ENCODE data around the gene STK24.

DNA sequence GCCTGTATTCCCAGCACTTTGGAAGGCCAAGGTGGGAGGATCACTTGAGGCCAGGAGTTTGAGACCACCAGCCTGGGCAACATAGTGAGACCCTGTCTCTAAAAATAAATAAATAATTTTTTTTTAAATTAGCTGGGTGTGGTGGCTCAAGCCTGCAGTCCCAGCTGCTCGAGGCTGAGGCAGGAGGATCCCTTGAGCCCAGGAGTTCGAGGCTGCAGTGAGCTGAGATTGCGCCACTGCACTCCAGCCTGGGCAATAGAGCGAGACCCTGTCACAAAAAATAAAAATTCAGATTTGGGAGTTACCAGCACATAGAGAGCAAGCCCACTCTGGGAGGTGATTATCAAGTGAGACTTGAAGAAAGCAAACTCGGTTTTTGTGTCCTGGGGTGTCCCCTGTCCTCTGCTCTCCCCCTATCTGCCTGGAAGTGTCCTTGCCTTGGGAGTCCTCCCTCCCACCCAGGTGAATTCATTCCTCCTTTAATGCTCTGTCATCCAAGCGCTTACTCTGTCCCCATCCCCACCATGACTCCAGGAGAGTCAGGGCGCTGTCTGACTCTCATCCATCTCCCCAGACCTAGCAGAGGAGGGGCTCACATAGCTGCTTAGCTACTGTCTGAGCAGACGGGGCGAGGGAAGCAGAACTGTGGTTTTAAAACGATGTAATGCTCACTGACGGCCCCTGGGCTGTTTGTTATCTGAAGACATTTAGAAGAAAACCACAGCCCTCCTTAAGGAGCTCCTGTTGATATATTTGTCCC is 146.8 kb downstream of the STK24 start:
- TF ChIP-seq CTCF (IDR thresholded peaks at IDR 0.05): no peak
- no peak for TF ChIP-seq EP300 (IDR thresholded peaks at IDR 0.05)

All from tibial nerve (tissue), 4 donors.